A549 (cell line): Measurements from ENCODE around the gene SH2D4B. TPM values are rescaled to one million over a fixed set of nuclear protein-coding genes. Genes with fewer than 3 reads are reported as not detected.

Experiments
- ATAC-seq, 2 experiments: fragments of 200-7000 bp in 1 of 2; fragments of >200 bp in 1 of 2; cut with Nextera tagmentation in 1 of 2; cut with Tn5 transposase in 1 of 2; 3 replicates each; pipeline versions ENCODE4 v1.8.0 to v1.9.1; 2018 to 2020; ENCODE audit warnings: mild to moderate bottlenecking in 1 of 2, moderate library complexity in 1 of 2
- CTCF ChIA-PET: fragments of 300-600 bp; sonication (Branson Sonifier 250); formaldehyde crosslinking; extraction: SDS; loops from one replicate; lab custom pipeline; 2021; ENCODE audit warnings: antibody characterized with exemption, inconsistent platforms; lab: Yijun Ruan, JAX
- POLR2A ChIA-PET: fragments of 350-600 bp; formaldehyde crosslinking; extraction: SDS; loops from one replicate; lab custom pipeline; 2021; ENCODE audit warnings: antibody characterized with exemption, inconsistent platforms; lab: Yijun Ruan, JAX
- DNase-seq, 2 experiments: peaks; one replicate each; pipeline versions ENCODE4 v3.0.0 to v3.0.0-alpha.2; 2011 to 2016; ENCODE audit warnings: low read depth in 1 of 2, low spot score in 1 of 2
- FAIRE-seq: peaks from 2 replicates; lab custom pipeline; 2011; peaks lifted over from hg19 to GRCh38; lab: Jason Lieb, UNC
- H3K27ac ChIP-seq, 2 experiments: fragments of >200 bp; sonication (Bioruptor Twin); formaldehyde crosslinking; 3 replicates each; pipeline ENCODE4 v1.5.1; 2016 to 2017
- H3K4me1 ChIP-seq: fragments of >200 bp; sonication (Bioruptor Twin); formaldehyde crosslinking; 3 replicates; pipeline ENCODE4 v1.6.1; 2016
- H3K4me2 ChIP-seq: fragments of >200 bp; sonication (Bioruptor Twin); formaldehyde crosslinking; 3 replicates; pipeline ENCODE4 v1.6.1; 2016
- H3K4me3 ChIP-seq: fragments of >200 bp; sonication (Bioruptor Twin); formaldehyde crosslinking; 3 replicates; pipeline ENCODE4 v1.5.1; 2016
- H3K9me3 ChIP-seq: fragments of >200 bp; sonication (Bioruptor Twin); formaldehyde crosslinking; 3 replicates; pipeline ENCODE4 v1.6.1; 2016
- CHD2 ChIP-seq: fragments of 150-350 bp; IDR thresholded peaks from 2 replicates; pipeline ENCODE4 v1.6.1; 2014; ENCODE audit warnings: low read length; ENCODE audit not compliant: partially characterized antibody
- CHD4 ChIP-seq: fragments of 200-600 bp; sonication (generic); IDR thresholded peaks from 2 replicates; pipeline ENCODE4 v1.6.1; 2016; ENCODE audit warnings: antibody characterized with exemption, mild to moderate bottlenecking, borderline replicate concordance
- EHF ChIP-seq: fragments of 250-450 bp; sonication (Bioruptor Pico); IDR thresholded peaks from 2 replicates; pipeline ENCODE4 v1.5.0; 2020; ENCODE audit warnings: mild to moderate bottlenecking
- EHMT2 ChIP-seq: fragments of 200-600 bp; sonication (generic); IDR thresholded peaks from 2 replicates; pipeline ENCODE4 v1.6.1; 2016; ENCODE audit warnings: antibody characterized with exemption, low read depth, mild to moderate bottlenecking, moderate library complexity
- FOSL2 ChIP-seq, 2 experiments: fragments of 450-650 bp in 1 of 2; fragments of >200 bp in 1 of 2; sonication (Bioruptor Twin) in 1 of 2; formaldehyde crosslinking; IDR thresholded peaks; 2 replicates each; pipeline versions ENCODE4 v1.5.0 to v1.6.1; 2016 to 2020; ENCODE audit warnings: mild to moderate bottlenecking in 1 of 2, moderate library complexity in 1 of 2
- FOXS1 ChIP-seq: fragments of 250-450 bp; sonication (Bioruptor Pico); IDR thresholded peaks from 2 replicates; pipeline ENCODE4 v1.5.0; 2020; ENCODE audit warnings: mild to moderate bottlenecking, moderate library complexity
- HOXA7 ChIP-seq: fragments of 250-450 bp; sonication (Bioruptor Pico); IDR thresholded peaks from 2 replicates; pipeline ENCODE4 v1.5.0; 2020; ENCODE audit warnings: mild to moderate bottlenecking, moderate library complexity
- HOXB5 ChIP-seq: fragments of 250-450 bp; sonication (Bioruptor Pico); IDR thresholded peaks from 2 replicates; pipeline ENCODE4 v1.5.0; 2020; ENCODE audit warnings: mild to moderate bottlenecking, moderate library complexity
- JUN ChIP-seq, 2 experiments: fragments of >200 bp; sonication (Bioruptor Twin); formaldehyde crosslinking; IDR thresholded peaks; 2 replicates in 1 of 2; 3 replicates in 1 of 2; pipeline ENCODE4 v1.6.1; 2016 to 2017
- MYC ChIP-seq: IDR thresholded peaks from 2 replicates; pipeline ENCODE4 v1.6.1; 2012; ENCODE audit warnings: mild to moderate bottlenecking, inconsistent platforms, low read length, improper control_type of control experiment, borderline replicate concordance
- NFE2L2 ChIP-seq: fragments of 150-350 bp; conservative IDR thresholded peaks from 2 replicates; pipeline ENCODE4 v1.6.1; 2014; ENCODE audit warnings: low read length
- NR3C1 ChIP-seq: fragments of >200 bp; sonication (Bioruptor Twin); formaldehyde crosslinking; IDR thresholded peaks from 3 replicates; pipeline ENCODE4 v1.6.1; 2017
- RARB ChIP-seq: fragments of 250-450 bp; sonication (Bioruptor Pico); IDR thresholded peaks from 2 replicates; pipeline ENCODE4 v1.8.0; 2021; ENCODE audit warnings: mild to moderate bottlenecking, moderate library complexity
- RCOR1 ChIP-seq: fragments of 150-350 bp; IDR thresholded peaks from 2 replicates; pipeline ENCODE4 v1.6.1; 2014; ENCODE audit warnings: antibody characterized with exemption, low read length, low read depth
- SMC3 ChIP-seq: fragments of >200 bp; sonication (Bioruptor Twin); formaldehyde crosslinking; IDR thresholded peaks from 3 replicates; pipeline ENCODE4 v1.6.1; 2018; ENCODE audit warnings: inconsistent platforms
- SREBF2 ChIP-seq: fragments of 450-650 bp; IDR thresholded peaks from 2 replicates; pipeline ENCODE4 v1.6.1; 2014; ENCODE audit warnings: mild to moderate bottlenecking, moderate library complexity
- TFCP2L1 ChIP-seq: fragments of 250-450 bp; sonication (Bioruptor Pico); IDR thresholded peaks from 2 replicates; pipeline ENCODE4 v1.5.0; 2021; ENCODE audit warnings: mild to moderate bottlenecking
- ZC3H11A ChIP-seq: fragments of 450-650 bp; IDR thresholded peaks from 2 replicates; pipeline ENCODE4 v1.6.1; 2014; ENCODE audit warnings: antibody characterized with exemption, mild to moderate bottlenecking
- WGBS: methylation state at CpG from one replicate; pipeline ENCODE4 v1.1.6; 2017; ENCODE audit errors: missing lambda C conversion rate; 5-methylcytosine and 5-hydroxymethylcytosine counted together
- polyA plus RNA-seq, 4 experiments: library from polyadenylated mRNA; depleted of rRNA in 3 of 4; stranded (reverse); fragments of >200 nt; fragmentation: RNase III in 1 of 4; extraction: RNeasy Plus Mini Kit Qiagen cat#74134 plus additional on column Dnase treatment in 1 of 4; gene quantifications; 2 replicates in 3 of 4; 3 replicates in 1 of 4; pipeline ENCODE4 v1.2.3, GENCODE V29; 2011 to 2017
- TF ChIP-seq, protein P1 (sequence below): IDR thresholded peaks from 2 replicates; pipeline ENCODE4 v1.6.1; 2012
- TF ChIP-seq, protein P2 (sequence below): fragments of >200 bp; sonication (Bioruptor Twin); formaldehyde crosslinking; IDR thresholded peaks from 2 replicates; pipeline ENCODE4 v1.6.1; 2016
- TF ChIP-seq, protein P3 (sequence below): fragments of 150-350 bp; IDR thresholded peaks from 2 replicates; pipeline ENCODE4 v1.6.1; 2014; ENCODE audit warnings: low read depth, mild to moderate bottlenecking, low read length
- TF ChIP-seq, protein P4 (sequence below): fragments of >200 bp; sonication (Bioruptor Twin); formaldehyde crosslinking; IDR thresholded peaks from 3 replicates; pipeline ENCODE4 v1.6.1; 2016

SH2D4B gene
- polyA plus RNA-seq, 2 of the 4 experiments (the other 2 are of a cell fraction): 0.01 to 0.12 TPM

DNA sequence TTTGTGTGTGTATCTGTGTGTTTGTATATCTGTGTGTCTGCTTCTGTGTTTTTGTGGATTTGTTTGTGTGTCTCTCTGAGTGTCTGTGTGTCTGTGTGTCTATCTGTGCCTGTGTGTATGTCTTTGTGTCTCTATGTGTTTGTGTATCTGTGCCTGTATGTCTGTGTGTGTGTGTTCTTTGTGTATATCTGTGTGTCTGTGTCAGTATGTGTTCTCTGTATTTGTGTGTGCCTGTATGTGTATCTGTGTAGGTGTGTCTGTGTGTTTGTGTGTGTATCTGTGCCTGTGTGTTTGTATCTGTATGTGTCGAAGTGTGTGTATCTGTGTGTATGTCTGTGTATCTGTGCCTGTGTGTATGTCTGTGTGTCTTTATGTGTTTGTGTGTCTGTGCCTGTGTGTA is 118.2 kb downstream of the SH2D4B start:
- no peak overlapping the region for H3K4me3 ChIP-seq
- H3K9me3 ChIP-seq: peaks cover 52% of the 10 kb centered on the region
- FAIRE-seq (no peak), DNase-seq (no peak), ATAC-seq (no peak)
- no peak overlapping the region for H3K27ac ChIP-seq
- no peak overlapping the region for H3K4me2 ChIP-seq
- WGBS: 28% methylated on average over 1 of the region's 1 CpG
- TF ChIP-seq MYC: no peak
- TF ChIP-seq EHF (CRISPR knock-in tag): no peak
- TF ChIP-seq NFE2L2: no peak
- TF ChIP-seq CHD2: no peak
- no peak for TF ChIP-seq ZC3H11A
- no peak for TF ChIP-seq EHMT2
- no peak for TF ChIP-seq JUN (IDR thresholded peaks at IDR 0.05)
- no peak for TF ChIP-seq SMC3
- no peak for TF ChIP-seq TFCP2L1 (CRISPR knock-in tag)
- TF ChIP-seq FOXS1 (CRISPR knock-in tag): no peak
- no peak for TF ChIP-seq HOXA7 (CRISPR knock-in tag)
- TF ChIP-seq CHD4: no peak
- TF ChIP-seq, protein P1, sequence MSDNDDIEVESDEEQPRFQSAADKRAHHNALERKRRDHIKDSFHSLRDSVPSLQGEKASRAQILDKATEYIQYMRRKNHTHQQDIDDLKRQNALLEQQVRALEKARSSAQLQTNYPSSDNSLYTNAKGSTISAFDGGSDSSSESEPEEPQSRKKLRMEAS: no peak
- TF ChIP-seq NR3C1: no peak
- TF ChIP-seq FOSL2 (IDR thresholded peaks at IDR 0.05): no peak
- TF ChIP-seq FOSL2 (CRISPR knock-in tag; IDR thresholded peaks at IDR 0.05): no peak
- no peak for TF ChIP-seq SREBF2
- ChIA-PET CTCF (no interaction called here), POLR2A (no interaction called here)
- H3K4me1 ChIP-seq: no peaks in the 10 kb centered on the region

DNA sequence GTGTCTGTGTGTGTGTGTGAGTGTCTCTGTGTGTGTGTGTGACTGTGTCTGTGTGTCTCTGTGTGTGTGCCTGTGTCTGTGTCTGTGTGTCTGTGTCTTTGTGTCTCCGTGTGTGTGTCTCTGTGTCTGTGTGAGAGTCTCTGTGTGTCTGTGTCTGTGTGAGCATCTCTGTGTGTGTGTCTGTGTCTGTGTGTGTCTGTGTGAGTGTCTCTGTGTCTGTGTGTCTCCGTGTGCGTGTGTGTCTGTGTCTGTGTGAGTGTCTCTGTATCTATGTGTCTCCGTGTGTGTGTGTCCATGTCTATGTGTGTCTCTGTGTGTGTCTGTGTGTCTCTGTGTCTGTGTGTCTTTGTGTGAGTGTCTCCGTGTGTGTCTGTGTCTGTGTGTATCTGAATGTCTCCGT is 120.4 kb downstream of the SH2D4B start:
- FAIRE-seq: no peak
- ChIA-PET POLR2A (no interaction called here), CTCF (no interaction called here)
- H3K4me2 ChIP-seq: no peak overlapping the region
- no peak for TF ChIP-seq FOSL2 (IDR thresholded peaks at IDR 0.05)
- TF ChIP-seq FOSL2 (CRISPR knock-in tag; IDR thresholded peaks at IDR 0.05): no peak
- no peak for TF ChIP-seq JUN (IDR thresholded peaks at IDR 0.05)
- TF ChIP-seq NFE2L2: no peak
- TF ChIP-seq, protein P1: no peak
- TF ChIP-seq HOXA7 (CRISPR knock-in tag): no peak
- TF ChIP-seq, protein P2, sequence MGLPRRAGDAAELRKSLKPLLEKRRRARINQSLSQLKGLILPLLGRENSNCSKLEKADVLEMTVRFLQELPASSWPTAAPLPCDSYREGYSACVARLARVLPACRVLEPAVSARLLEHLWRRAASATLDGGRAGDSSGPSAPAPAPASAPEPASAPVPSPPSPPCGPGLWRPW: no peak
- no peak for TF ChIP-seq RCOR1
- TF ChIP-seq RARB: no peak
- TF ChIP-seq, protein P3, sequence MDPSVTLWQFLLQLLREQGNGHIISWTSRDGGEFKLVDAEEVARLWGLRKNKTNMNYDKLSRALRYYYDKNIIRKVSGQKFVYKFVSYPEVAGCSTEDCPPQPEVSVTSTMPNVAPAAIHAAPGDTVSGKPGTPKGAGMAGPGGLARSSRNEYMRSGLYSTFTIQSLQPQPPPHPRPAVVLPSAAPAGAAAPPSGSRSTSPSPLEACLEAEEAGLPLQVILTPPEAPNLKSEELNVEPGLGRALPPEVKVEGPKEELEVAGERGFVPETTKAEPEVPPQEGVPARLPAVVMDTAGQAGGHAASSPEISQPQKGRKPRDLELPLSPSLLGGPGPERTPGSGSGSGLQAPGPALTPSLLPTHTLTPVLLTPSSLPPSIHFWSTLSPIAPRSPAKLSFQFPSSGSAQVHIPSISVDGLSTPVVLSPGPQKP: no peak
- no peak for TF ChIP-seq TFCP2L1 (CRISPR knock-in tag)
- no peak for TF ChIP-seq HOXB5 (CRISPR knock-in tag)
- TF ChIP-seq, protein P4, sequence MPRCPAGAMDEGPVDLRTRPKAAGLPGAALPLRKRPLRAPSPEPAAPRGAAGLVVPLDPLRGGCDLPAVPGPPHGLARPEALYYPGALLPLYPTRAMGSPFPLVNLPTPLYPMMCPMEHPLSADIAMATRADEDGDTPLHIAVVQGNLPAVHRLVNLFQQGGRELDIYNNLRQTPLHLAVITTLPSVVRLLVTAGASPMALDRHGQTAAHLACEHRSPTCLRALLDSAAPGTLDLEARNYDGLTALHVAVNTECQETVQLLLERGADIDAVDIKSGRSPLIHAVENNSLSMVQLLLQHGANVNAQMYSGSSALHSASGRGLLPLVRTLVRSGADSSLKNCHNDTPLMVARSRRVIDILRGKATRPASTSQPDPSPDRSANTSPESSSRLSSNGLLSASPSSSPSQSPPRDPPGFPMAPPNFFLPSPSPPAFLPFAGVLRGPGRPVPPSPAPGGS: no peak
- TF ChIP-seq, all 56 proteins: peak for 0
- 18% methylated on average over 6 of the region's 6 CpGs for WGBS
- Histone ChIP-seq H3K4me3 (no peak overlapping the region), H3K4me1 (no peaks in the 10 kb centered on the region; the same call in 2 of the 3 replicates), H3K27ac (no peak overlapping the region), H3K9me3 (peaks cover 46% of the 10 kb centered on the region)
- ATAC-seq (no peak), DNase-seq (no peak)
